ENCODE data around the gene MLH1.
"Not testable (repeated sequence)": the region's sequence is repeated elsewhere in the genome, so short reads cannot be mapped to it uniquely, and the experiment has no call there.

Gene MLH1

GRCh38 chr3:36993326-36994283 lies at the start of gene MLH1:
Gene MLH1 (plus strand): TSS chr3:36993518. CDS start chr3:36993548, 30 bp downstream.
- DNase-seq (ENCODE audit: low spot score), result peak; percentile 94

GRCh38 chr3:36943601-36944000 lies 49.7 kb upstream of the MLH1 start:
- no peak for DNase-seq (ENCODE audit: low spot score)

GRCh38 chr3:36944012-36944640 lies 49.2 kb upstream of the MLH1 start:
- peak; percentile 12 for DNase-seq (ENCODE audit: low spot score)

GRCh38 chr3:36944641-36945270 lies 48.6 kb upstream of the MLH1 start, which contains the start of gene TRANK1:
Gene TRANK1 (minus strand): TSS chr3:36945054. CDS start chr3:36944809, 245 bp downstream.
- DNase-seq (ENCODE audit: low spot score), result peak; percentile 61

- no peak for DNase-seq (ENCODE audit: low spot score)
Observed at GRCh38 chr3:36945333-36945980, 47.9 kb upstream of the MLH1 start.

- not testable (repeated sequence) for DNase-seq (ENCODE audit: low spot score)
Observed at GRCh38 chr3:36947814-36948213, 45.5 kb upstream of the MLH1 start.

GRCh38 chr3:36954452-36955134 lies 38.7 kb upstream of the MLH1 start:
- no peak for DNase-seq (ENCODE audit: low spot score)

- no peak for DNase-seq (ENCODE audit: low spot score)
Observed at GRCh38 chr3:36956155-36956554, 37.2 kb upstream of the MLH1 start.

- DNase-seq (ENCODE audit: low spot score), result no peak
Observed at GRCh38 chr3:36957063-36957462, 36.3 kb upstream of the MLH1 start.

- no peak for DNase-seq (ENCODE audit: low spot score)
Observed at GRCh38 chr3:36957862-36958686, 35.2 kb upstream of the MLH1 start.

GRCh38 chr3:36959821-36960220 lies 33.5 kb upstream of the MLH1 start:
- no peak for DNase-seq (ENCODE audit: low spot score)

GRCh38 chr3:36960502-36960901 lies 32.8 kb upstream of the MLH1 start:
- no peak for DNase-seq (ENCODE audit: low spot score)

- DNase-seq (ENCODE audit: low spot score), result not testable (repeated sequence)
Observed at GRCh38 chr3:36963008-36963407, 30.3 kb upstream of the MLH1 start.

- DNase-seq (ENCODE audit: low spot score), result no peak
Observed at GRCh38 chr3:36964331-36964730, 29.0 kb upstream of the MLH1 start.

- no peak for DNase-seq (ENCODE audit: low spot score)
Observed at GRCh38 chr3:36964817-36965216, 28.5 kb upstream of the MLH1 start.

GRCh38 chr3:36965440-36965839 lies 27.9 kb upstream of the MLH1 start:
- no peak for DNase-seq (ENCODE audit: low spot score)

GRCh38 chr3:36969085-36969484 lies 24.2 kb upstream of the MLH1 start:
- no peak for DNase-seq (ENCODE audit: low spot score)

GRCh38 chr3:36969540-36970432 lies 23.5 kb upstream of the MLH1 start:
- peak; percentile 45 for DNase-seq (ENCODE audit: low spot score)

- no peak for DNase-seq (ENCODE audit: low spot score)
Observed at GRCh38 chr3:36972163-36972562, 21.2 kb upstream of the MLH1 start.

- no peak for DNase-seq (ENCODE audit: low spot score)
Observed at GRCh38 chr3:36973139-36973538, 20.2 kb upstream of the MLH1 start.

Data from activated CD4-positive, alpha-beta T cell treated with anti-CD3 and anti-CD28 coated beads, Interleukin-2, Interleukin-4, amounts not matched to agents 100 ng/mL and 50 ng/mL, durations not matched to agents 16 hours and 8 hours (primary cell).